NCI-H1048 (cell line): Measurements from ENCODE around the gene EGFL7.

Experiments used
- DNase-seq: peaks from one replicate; lab custom pipeline; 2025; lab: John Stamatoyannopoulos, UW

EGFL7 gene

GRCh38 chr9:136673088-136673974, 10.6 kb downstream of the EGFL7 start:
- no peak for DNase-seq

GRCh38 chr9:136673975-136674785, 11.5 kb downstream of the EGFL7 start:
- DNase-seq = no peak

GRCh38 chr9:136674786-136675349, 12.2 kb downstream of the EGFL7 start:
- no peak for DNase-seq

DNA sequence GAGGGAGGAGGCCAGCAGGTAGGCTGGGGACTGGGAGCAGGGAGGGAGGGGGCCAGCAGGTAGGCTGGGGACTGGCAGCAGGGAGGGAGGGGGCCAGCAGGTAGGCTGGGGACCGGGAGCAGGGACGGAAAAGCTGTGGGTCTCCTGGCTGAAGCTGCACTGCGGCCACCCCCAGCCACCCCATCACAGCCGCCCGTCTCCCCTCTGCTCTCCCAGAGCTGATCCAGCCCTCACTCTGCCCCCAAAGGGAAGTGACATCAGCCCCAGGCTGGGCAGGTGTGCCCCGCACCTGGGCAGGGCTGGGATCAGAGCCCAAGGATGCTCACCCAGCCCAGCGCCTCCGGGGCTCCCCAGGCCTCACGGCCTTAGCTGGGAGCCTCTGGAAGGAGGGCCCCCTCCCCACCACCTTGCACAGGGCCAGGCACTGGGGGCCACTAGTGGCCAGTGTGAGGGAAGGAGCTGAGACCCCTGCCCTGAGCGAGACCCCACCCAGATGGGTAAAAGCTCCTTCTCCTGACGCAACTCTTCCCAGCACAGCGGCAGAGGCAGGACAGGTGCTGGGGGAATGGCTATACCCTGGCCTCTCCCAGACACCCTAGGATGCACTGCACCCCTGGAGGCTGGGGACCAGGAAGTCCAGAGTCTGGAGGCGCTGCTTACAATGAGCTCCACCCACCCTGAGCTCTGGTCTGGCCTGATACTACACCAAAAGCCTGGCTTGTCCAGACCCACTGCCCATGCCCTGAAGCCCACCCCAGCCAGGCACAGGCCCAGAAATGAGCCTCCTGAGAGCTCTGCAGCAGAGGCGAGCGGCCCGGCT, 13.0 kb downstream of the EGFL7 start:
- DNase-seq = no peak

DNA sequence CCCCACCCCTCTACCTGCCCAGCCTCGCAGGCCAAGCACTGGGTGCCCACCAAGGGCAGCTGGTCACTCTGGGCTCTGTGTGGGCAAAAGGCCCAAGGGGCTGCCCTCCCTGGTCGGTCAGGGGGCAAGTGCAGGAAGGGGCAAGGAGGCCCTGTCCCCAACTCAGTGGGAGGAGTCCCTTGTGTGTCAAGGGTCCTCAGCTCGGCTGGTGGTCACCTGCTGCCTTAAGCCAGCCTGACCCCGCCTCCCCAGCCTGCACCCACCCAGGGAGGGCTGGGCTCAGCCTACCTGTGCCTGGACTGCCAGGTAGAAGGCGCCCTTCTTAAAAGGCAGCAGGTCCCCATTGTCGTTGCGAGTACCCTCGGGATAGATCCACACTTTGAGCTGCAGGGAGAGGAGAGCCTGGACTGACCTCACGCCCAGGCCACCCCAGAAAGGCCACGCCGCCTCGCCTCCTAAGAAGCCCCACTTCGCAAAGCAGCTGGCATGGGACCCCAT, 13.6 kb downstream of the EGFL7 start:
- DNase-seq = no peak

- DNase-seq = no peak
Observed at GRCh38 chr9:136676920-136677686, 14.4 kb downstream of the EGFL7 start.

DNA sequence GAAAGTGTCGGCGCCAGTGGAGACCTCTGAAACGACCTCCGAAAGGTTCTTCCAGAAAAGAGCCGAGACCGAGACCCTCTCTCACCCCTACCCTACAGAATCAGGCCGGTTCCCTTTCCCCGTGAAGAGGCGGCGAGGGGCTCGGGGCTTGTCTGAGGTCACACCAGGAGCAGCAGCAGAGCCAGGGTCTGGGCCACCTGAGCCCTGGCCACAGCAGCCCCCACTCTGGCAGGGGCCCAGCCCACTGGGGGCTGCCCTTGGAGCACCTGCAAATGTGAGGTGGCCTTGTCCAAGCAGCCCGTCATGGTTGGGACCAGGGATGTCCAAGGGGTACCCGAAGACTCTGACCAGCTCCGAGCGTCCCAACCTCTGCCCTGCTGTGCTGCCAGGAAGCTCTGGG, 15.3 kb downstream of the EGFL7 start:
- no peak for DNase-seq

- DNase-seq = no peak
Observed at GRCh38 chr9:136678624-136679023, 15.9 kb downstream of the EGFL7 start.

GRCh38 chr9:136679431-136679941, 16.8 kb downstream of the EGFL7 start:
- DNase-seq = no peak

- DNase-seq = no peak
Observed at GRCh38 chr9:136681029-136681428, 18.3 kb downstream of the EGFL7 start.

DNA sequence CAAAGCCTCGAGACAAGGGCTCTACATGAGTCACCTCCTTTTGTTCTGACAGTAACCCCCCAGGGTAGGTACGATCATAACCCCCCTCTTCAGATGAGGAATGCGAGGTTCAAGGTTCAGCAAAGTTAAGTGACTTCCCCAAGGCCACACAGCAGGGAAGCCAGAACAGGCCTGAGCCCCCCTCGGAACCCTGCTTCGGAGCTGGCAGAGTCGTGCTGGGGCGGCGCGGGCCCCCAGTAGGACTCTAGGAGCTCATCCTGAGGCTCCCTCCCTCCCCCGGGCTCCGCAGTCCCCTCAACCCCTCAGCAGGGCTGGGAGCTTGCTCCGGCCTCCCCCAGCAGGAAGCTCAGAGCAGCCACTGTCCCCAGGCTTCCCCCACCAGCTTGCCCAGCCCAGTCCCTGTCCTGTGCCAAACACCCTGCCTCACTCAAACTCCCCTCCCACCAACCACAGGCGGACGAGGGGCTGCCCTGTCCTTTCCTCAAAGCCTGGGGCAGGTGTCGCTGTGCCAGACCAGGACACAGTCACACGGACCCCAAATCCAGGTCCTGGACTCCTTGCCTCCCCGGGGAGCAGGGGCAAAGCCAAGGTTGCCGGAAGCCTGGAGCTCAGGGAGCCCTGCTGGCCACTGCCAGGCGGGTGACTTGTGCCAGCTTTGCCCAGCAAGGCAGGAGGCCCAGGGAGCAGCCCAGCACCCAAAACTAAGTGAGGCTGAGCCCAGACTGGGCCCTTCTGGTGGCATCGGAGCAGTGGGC, 19.4 kb downstream of the EGFL7 start:
- DNase-seq = no peak

GRCh38 chr9:136682710-136683109, 20.0 kb downstream of the EGFL7 start:
- no peak for DNase-seq

DNA sequence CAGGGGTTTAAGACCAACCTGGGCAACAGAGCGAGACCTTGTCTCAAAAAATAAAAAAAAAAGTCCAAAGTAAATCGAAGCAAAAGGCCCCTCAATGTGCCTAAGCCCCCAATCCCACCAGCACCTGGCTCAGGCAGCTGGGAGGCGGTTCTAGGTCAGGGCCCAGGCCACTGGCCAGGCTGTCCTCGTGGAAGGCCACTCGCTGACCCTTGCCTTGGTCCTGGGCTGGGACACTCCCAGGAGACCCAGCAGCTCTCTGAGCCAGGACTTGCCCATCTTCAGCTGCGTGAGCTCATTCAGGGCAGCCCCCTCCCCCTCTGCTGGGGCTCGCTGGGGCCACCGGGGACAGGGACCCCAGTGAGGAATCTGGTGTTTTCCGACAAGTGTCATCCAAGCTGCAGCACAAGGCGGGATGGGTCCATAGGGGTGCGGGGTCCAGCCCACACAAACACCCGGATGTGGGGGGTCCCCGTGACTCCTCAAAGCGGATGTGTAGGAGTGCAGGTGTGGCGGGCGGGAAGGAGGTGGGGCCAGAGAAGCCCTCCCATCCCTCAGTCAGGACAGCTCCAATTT, 20.5 kb downstream of the EGFL7 start:
- no peak for DNase-seq

DNA sequence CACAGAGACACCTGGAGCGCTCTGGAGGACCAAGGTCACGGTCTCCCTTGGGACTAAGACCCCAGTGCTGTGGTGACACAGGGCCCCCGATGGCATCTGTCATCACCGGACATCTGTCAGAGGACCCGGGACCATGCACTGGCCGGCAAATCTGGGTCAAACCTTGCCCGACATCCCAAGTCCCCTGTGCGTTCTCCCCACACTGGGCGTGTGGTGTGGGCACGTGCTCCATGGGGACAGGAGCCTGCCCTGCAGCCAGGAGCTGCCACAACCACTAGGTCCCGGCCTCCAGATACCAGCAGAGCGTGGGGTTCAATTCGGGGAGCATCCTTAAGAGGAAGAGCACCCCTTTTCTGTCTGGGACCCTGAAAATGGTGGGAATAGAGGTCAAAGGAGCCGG, 21.0 kb downstream of the EGFL7 start:
- DNase-seq = no peak

GRCh38 chr9:136684339-136684738, 21.6 kb downstream of the EGFL7 start:
- no peak for DNase-seq

- DNase-seq = no peak
Observed at GRCh38 chr9:136684799-136685198, 22.1 kb downstream of the EGFL7 start.

- DNase-seq = no peak
Observed at GRCh38 chr9:136685216-136685615, 22.5 kb downstream of the EGFL7 start.

DNA sequence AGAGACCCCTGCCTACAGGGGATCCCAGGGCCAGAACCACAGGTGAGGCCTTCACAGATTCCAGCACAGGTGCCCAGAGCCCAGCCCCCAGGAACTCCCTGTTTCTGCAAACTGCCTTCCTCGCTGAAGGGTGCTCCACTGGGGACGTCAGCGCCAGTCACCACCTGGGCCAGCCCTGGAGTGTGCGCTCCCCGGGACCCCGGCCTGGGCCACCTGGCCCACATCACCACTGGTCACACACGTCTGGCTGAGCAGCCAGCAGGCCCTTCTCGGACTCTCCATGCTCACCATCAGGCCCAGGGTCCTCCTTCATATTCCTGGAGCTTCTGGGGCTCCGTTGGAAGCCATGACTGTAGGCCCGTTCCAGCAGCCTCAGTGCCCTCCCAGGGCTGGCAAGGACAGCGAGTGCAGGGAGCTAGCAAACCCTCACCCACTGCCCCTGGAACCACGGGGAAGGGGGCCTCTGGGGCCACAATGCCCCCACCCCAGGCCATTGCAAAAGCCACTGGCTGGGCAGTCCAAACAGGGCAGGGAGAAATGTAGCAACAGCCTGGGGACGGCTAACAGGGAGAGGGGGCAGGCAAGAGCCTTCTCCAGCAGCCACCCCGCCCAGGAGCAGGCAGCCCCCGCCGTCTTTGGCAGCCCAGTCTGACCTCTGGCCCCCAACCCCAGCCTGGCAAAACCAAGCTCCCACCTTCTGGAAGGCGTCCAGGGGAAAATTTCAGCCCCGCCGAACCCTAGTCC, 23.2 kb downstream of the EGFL7 start:
- DNase-seq = no peak

DNA sequence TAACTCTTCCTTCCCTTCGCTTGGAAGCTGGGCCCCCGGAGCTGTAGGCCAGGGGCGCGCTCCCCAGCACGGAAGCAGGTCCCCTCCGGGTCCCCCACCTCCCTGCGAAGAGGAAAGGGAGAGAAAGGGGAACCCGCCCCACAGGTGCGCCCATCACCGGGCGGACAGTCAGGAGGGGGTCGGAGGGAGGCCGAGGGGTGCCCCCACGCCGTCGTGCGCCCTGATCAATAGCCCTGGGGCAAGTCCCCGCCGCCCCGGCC, 23.7 kb downstream of the EGFL7 start:
- DNase-seq = no peak
